ENCODE measurements around the gene CUEDC1. TPM values are rescaled to one million over a fixed set of nuclear protein-coding genes. Genes with fewer than 3 reads are reported as not detected.

Gene CUEDC1
- total RNA-seq, 4 donors from 2014 or later = 35.7 to 60.3 (median 45.6) TPM

GRCh38 chr17:57948555-57949420 lies 6.4 kb downstream of the CUEDC1 start:
- H3K4me1 ChIP-seq = peaks cover 13 to 98% (median 72%) of the 10 kb centered on the region in 3 donors
- H3K36me3 ChIP-seq = no peaks in the 10 kb centered on the region
- peak; percentile 78 for ATAC-seq
- H3K27me3 ChIP-seq = no peaks in the 10 kb centered on the region
- H3K9me3 ChIP-seq = no peaks in the 10 kb centered on the region
- 0 to 26% methylated on average over 2 to 4 of the region's 5 CpGs for WGBS, 2 donors (ENCODE audit: low coverage in 1 of 2)
- no peak overlapping the region for H3K4me3 ChIP-seq
- H3K27ac ChIP-seq = peak overlapping the region; percentile 97 to 100 (median 99)
- peak; percentile 78 for TF ChIP-seq POLR2AphosphoS5 (IDR thresholded peaks at IDR 0.05)
- TF ChIP-seq EP300 (IDR thresholded peaks at IDR 0.05) = no peak
- TF ChIP-seq POLR2A (IDR thresholded peaks at IDR 0.05) = peak in 1 of 2 donors; percentile 14
- peak in 1 of 4 experiments; percentile 9 for TF ChIP-seq CTCF (IDR thresholded peaks at IDR 0.05)

- Histone ChIP-seq H3K27ac (peak overlapping the region; percentile 97 to 100 (median 99)), H3K27me3 (no peaks in the 10 kb centered on the region), H3K36me3 (no peaks in the 10 kb centered on the region), H3K4me3 (no peak overlapping the region), H3K9me3 (no peaks in the 10 kb centered on the region), H3K4me1 (peaks cover 15 to 98% (median 71%) of the 10 kb centered on the region in 3 donors)
- peak; percentile 0 for ATAC-seq
- no peak for TF ChIP-seq EP300 (IDR thresholded peaks at IDR 0.05)
- TF ChIP-seq POLR2A (IDR thresholded peaks at IDR 0.05) = no peak
- no peak for TF ChIP-seq CTCF (IDR thresholded peaks at IDR 0.05)
- no peak for TF ChIP-seq POLR2AphosphoS5 (IDR thresholded peaks at IDR 0.05)
- WGBS, 2 donors (ENCODE audit: low coverage in 1 of 2) = 32% methylated on average over 3 of the region's 5 CpGs; no CpG with 5 or more reads in 1 of the 2 donors
Observed at GRCh38 chr17:57948169-57948554, 7.0 kb downstream of the CUEDC1 start.

- 53 to 70% methylated on average over 5 to 9 of the region's 9 CpGs for WGBS, 2 donors (ENCODE audit: low coverage in 1 of 2)
- H3K4me1 ChIP-seq = peaks cover 15 to 98% (median 65%) of the 10 kb centered on the region in 3 donors
- H3K27ac ChIP-seq = peak overlapping the region; percentile 97 to 100 (median 99)
- no peaks in the 10 kb centered on the region for H3K36me3 ChIP-seq
- no peaks in the 10 kb centered on the region for H3K27me3 ChIP-seq
- ATAC-seq = no peak
- TF ChIP-seq EP300 (IDR thresholded peaks at IDR 0.05) (no peak), POLR2AphosphoS5 (IDR thresholded peaks at IDR 0.05) (no peak), POLR2A (IDR thresholded peaks at IDR 0.05) (no peak), CTCF (IDR thresholded peaks at IDR 0.05) (no peak)
- H3K9me3 ChIP-seq = no peaks in the 10 kb centered on the region
- peak overlapping the region; percentile 44 to 47 for H3K4me3 ChIP-seq
Observed at GRCh38 chr17:57947369-57947768, 7.8 kb downstream of the CUEDC1 start.

GRCh38 chr17:57946798-57947358 lies 8.3 kb downstream of the CUEDC1 start:
- peak in 1 of 2 donors; percentile 25 for TF ChIP-seq POLR2A (IDR thresholded peaks at IDR 0.05)
- peak in 1 of 4 experiments; percentile 4 for TF ChIP-seq CTCF (IDR thresholded peaks at IDR 0.05)
- TF ChIP-seq EP300 (IDR thresholded peaks at IDR 0.05) = no peak
- peak; percentile 64 for TF ChIP-seq POLR2AphosphoS5 (IDR thresholded peaks at IDR 0.05)
- H3K9me3 ChIP-seq = no peaks in the 10 kb centered on the region
- peak overlapping the region; percentile 44 to 47 for H3K4me3 ChIP-seq
- H3K27ac ChIP-seq = peak overlapping the region; percentile 97 to 100 (median 99)
- peaks cover 17 to 98% (median 67%) of the 10 kb centered on the region in 3 donors for H3K4me1 ChIP-seq
- peak; percentile 64 for ATAC-seq
- H3K27me3 ChIP-seq = no peaks in the 10 kb centered on the region
- H3K36me3 ChIP-seq = no peaks in the 10 kb centered on the region
- WGBS, 2 donors (ENCODE audit: low coverage in 1 of 2) = 0 to 2% methylated on average over 4 to 10 of the region's 10 CpGs
